Testis (tissue), 3 donors: Measurements from ENCODE around the gene PCSK2. TPM values are rescaled to one million over a fixed set of nuclear protein-coding genes. Genes with fewer than 3 reads are reported as not detected.

ENCODE experiments used
- DNase-seq: peaks from one replicate; pipeline ENCODE4 v3.0.0-alpha.2; 2019
- H3K27ac ChIP-seq, 2 donors: fragments of 200-600 bp; sonication (generic); one replicate each; pipeline ENCODE4 v1.5.1; 2019
- H3K27me3 ChIP-seq: fragments of 200-600 bp; sonication (generic); one replicate; pipeline ENCODE4 v1.5.1; 2019
- H3K36me3 ChIP-seq: fragments of 200-600 bp; sonication (generic); one replicate; pipeline ENCODE4 v1.5.1; 2017; ENCODE audit warnings: low read depth; ENCODE audit errors: missing control alignments
- H3K4me1 ChIP-seq: fragments of 200-600 bp; sonication (generic); one replicate; pipeline ENCODE4 v1.5.1; 2019
- H3K4me3 ChIP-seq, 2 donors: fragments of 200-600 bp; sonication (generic); one replicate each; pipeline ENCODE4 v1.5.1; 2017 to 2019
- H3K9me3 ChIP-seq: fragments of 200-600 bp; sonication (generic); one replicate; pipeline ENCODE4 v1.5.1; 2017
- POLR2A ChIP-seq: fragments of 450-650 bp; IDR thresholded peaks from one replicate; pipeline ENCODE4 v1.6.1; 2017; ENCODE audit warnings: antibody characterized with exemption, mild to moderate bottlenecking, moderate library complexity
- WGBS, 2 donors: methylation state at CpG; one replicate each; pipeline ENCODE4 v1.1.5; 2018; 5-methylcytosine and 5-hydroxymethylcytosine counted together
- intact Hi-C: fragments of 100-400 bp; cut with DNase I; formaldehyde crosslinking; loops from one replicate; pipeline ENCODE4 v1.15.1; 2023; ENCODE audit warnings: low total_unique reads
- polyA plus RNA-seq: library from polyadenylated mRNA; stranded (reverse); fragments of 350-450 nt; fragmentation: Illumina TruSeq; extraction: RNeasy Lipid Tissue Mini Kit (QIAGEN cat#74804); gene quantifications from one replicate; pipeline ENCODE4 v1.2.3, GENCODE V29; 2014; ENCODE audit warnings: low read depth, low replicate concordance; ENCODE audit not compliant: insufficient read depth
- total RNA-seq, 2 donors: library from RNA; depleted of rRNA; stranded (reverse); fragments of >200 nt; gene quantifications; one replicate each; pipeline ENCODE4 v1.2.3, GENCODE V29; 2016
- TF ChIP-seq, protein P1 (sequence below), 3 experiments: fragments of 450-650 bp in 2 of 3; fragments of 200-600 bp in 1 of 3; sonication (generic) in 1 of 3; IDR thresholded peaks; one replicate each; pipeline ENCODE4 v1.5.1; 2016 to 2019; ENCODE audit warnings: antibody characterized with exemption in 3 of 3, mild to moderate bottlenecking in 2 of 3, moderate library complexity in 1 of 3

Gene PCSK2
- total and polyA plus RNA-seq, 3 donors from 2014 or later = 5.1 to 40.5 (median 11.7) TPM

DNA sequence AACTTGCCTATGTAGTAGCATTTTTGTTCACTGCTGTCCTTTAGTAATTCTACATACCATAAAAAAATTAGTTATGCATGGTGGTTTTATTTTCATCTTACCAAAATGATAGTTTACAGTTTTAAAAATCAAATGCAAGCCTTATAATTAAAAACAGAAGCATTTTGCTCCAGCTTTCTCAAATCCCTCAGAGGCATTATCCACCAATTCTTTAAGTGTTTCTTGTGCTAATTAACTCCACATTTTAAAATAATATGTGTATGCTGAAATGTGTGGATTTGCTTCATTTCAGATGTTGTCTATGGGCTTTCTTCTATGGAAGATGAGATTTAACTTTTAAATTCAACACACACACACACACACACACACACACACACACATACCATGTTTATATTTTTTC lies 49.3 kb downstream of the PCSK2 start:
- Histone ChIP-seq H3K27ac (no peak overlapping the region), H3K4me1 (no peaks in the 10 kb centered on the region), H3K27me3 (no peaks in the 10 kb centered on the region), H3K9me3 (no peaks in the 10 kb centered on the region), H3K4me3 (no peak overlapping the region), H3K36me3 (no peaks in the 10 kb centered on the region)
- no peak for TF ChIP-seq POLR2A
- TF ChIP-seq, protein P1, sequence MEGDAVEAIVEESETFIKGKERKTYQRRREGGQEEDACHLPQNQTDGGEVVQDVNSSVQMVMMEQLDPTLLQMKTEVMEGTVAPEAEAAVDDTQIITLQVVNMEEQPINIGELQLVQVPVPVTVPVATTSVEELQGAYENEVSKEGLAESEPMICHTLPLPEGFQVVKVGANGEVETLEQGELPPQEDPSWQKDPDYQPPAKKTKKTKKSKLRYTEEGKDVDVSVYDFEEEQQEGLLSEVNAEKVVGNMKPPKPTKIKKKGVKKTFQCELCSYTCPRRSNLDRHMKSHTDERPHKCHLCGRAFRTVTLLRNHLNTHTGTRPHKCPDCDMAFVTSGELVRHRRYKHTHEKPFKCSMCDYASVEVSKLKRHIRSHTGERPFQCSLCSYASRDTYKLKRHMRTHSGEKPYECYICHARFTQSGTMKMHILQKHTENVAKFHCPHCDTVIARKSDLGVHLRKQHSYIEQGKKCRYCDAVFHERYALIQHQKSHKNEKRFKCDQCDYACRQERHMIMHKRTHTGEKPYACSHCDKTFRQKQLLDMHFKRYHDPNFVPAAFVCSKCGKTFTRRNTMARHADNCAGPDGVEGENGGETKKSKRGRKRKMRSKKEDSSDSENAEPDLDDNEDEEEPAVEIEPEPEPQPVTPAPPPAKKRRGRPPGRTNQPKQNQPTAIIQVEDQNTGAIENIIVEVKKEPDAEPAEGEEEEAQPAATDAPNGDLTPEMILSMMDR (IDR thresholded peaks at IDR 0.05) = no peak
- intact Hi-C loops = no loop called here
- no peak for DNase-seq

DNA sequence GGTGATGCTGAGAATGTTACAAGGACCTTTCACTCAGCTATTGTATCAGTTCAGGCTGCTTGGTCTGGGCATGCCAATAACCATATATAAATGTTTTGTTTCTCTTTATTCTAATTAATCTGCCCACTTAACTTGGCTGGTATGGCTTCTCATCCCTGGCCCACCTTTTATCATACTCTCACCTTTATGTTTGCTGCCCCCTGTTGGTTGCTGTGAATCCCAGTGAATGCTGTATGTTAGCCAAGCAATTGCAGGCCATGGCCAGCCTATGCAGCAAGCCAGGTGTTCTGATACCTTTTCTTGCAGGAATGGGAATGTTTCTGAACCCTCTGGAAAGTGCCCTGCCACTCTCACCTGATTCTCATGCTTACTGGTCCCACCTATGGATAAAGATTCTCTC lies 54.6 kb downstream of the PCSK2 start:
- DNase-seq = peak; percentile 59
- Histone ChIP-seq H3K4me1 (peaks cover 5% of the 10 kb centered on the region), H3K27me3 (no peaks in the 10 kb centered on the region), H3K36me3 (no peaks in the 10 kb centered on the region), H3K27ac (no peak overlapping the region), H3K9me3 (no peaks in the 10 kb centered on the region), H3K4me3 (no peak overlapping the region)
- intact Hi-C loops = no loop called here
- TF ChIP-seq POLR2A = no peak
- TF ChIP-seq, protein P1 (IDR thresholded peaks at IDR 0.05) = peak in 1 of 3 experiments; percentile 14

DNA sequence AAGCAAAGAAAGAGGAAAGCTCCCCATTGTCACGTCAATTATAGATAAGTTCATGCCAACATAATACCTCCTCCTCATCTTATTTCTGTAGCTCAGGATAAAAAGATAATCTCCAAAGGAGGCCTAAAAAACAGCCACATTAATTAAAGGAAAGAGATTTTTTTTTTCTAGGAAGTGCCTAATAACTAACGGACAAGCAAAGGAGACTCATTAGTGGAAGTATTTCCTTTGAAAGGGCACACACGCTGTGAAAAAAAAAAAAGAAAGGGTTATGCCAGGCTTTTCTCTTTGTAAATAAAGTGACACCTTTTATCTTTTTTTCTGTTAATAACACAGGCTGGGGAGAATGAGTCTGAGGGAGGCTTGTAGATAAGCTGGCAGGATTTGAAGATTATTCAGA lies 55.7 kb downstream of the PCSK2 start:
- intact Hi-C loops = no loop called here
- peak overlapping the region in 1 of 2 donors; percentile 55 for H3K27ac ChIP-seq
- 56 to 63% methylated on average over 3 of the region's 3 CpGs for WGBS, 2 donors

DNA sequence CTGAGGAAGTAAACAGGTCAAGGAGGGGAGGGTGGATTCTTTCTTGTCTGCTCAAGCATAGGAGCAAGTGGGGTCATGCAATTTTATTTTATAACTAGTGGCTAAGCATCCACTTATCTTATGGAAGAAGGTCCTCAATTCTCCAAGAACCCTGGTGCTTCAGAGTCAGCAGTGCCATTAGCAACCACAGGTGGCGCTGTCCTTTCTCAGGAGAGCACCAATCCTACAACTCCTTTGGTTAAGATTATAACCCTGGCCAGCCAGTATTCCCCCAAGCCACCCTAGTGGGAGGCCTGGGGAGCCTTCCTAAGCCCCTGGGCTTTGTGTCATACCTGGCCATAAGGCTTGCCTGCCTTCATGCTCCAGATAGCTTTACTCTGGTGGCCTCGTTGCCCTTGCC lies 60.7 kb downstream of the PCSK2 start:
- Histone ChIP-seq H3K27ac (no peak overlapping the region), H3K4me3 (no peak overlapping the region), H3K4me1 (peaks cover 5% of the 10 kb centered on the region), H3K27me3 (no peaks in the 10 kb centered on the region), H3K36me3 (no peaks in the 10 kb centered on the region), H3K9me3 (no peaks in the 10 kb centered on the region)
- TF ChIP-seq, protein P1 (IDR thresholded peaks at IDR 0.05) = peak in 1 of 3 experiments; percentile 15
- TF ChIP-seq POLR2A = no peak
- intact Hi-C loops = no loop called here
- no peak for DNase-seq
- 74 to 84% methylated on average over 2 of the region's 2 CpGs for WGBS, 2 donors

More for the DNA sequence above, 55.7 kb downstream of the PCSK2 start:
- no peak for DNase-seq
- Histone ChIP-seq H3K36me3 (no peaks in the 10 kb centered on the region), H3K27me3 (no peaks in the 10 kb centered on the region), H3K4me3 (no peak overlapping the region), H3K9me3 (no peaks in the 10 kb centered on the region), H3K4me1 (peaks cover 5% of the 10 kb centered on the region)
- TF ChIP-seq, protein P1 (IDR thresholded peaks at IDR 0.05) = no peak
- no peak for TF ChIP-seq POLR2A

DNA sequence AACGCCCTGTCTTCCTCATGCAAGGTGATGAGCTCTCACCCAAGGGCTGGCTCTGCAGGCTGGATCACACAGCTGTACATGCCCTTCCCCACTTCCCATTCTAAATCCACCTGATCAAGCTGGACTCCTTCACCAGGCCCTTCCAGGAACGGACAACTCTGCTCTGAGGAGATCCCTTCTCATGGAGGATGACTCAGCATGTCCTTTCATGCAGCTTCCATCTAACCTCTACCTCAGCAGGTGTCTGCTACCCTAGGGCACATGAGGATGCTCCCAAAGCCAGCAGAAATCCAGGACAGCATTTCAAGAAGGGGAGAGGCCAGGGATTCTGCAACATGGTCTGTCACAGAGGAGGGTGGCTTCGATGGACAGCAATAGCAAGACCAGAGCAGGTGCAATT lies 61.2 kb downstream of the PCSK2 start:
- H3K27me3 ChIP-seq = no peaks in the 10 kb centered on the region
- H3K4me1 ChIP-seq = peaks cover 5% of the 10 kb centered on the region
- WGBS, 2 donors = 91 to 93% methylated on average over 3 of the region's 3 CpGs
- no peak overlapping the region for H3K27ac ChIP-seq
- H3K4me3 ChIP-seq = no peak overlapping the region
- intact Hi-C loops = no loop called here
- TF ChIP-seq, protein P1 (IDR thresholded peaks at IDR 0.05) = no peak
- TF ChIP-seq POLR2A = no peak
- H3K36me3 ChIP-seq = no peaks in the 10 kb centered on the region
- no peaks in the 10 kb centered on the region for H3K9me3 ChIP-seq
- DNase-seq = no peak
